ENCODE results near the gene GARNL3.

DNA sequence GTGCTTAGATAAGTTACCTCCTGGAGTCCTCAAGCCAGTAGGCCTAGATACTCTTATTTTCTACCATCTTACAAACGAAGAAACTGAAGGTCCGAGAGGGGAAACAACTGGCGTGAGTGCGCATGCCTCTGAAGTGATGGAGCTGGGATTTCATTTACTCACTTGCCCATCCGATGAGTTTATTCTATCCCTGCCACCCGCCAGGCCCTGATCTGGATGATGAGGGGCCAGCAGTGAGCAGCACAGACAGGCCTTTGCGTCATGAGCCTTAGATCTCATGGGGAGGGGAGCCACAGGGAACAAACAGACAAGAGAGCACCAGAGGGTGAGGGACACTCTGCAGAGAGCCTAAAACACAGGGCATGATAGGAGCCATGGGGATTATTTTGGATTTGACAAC is 98.3 kb downstream of the GARNL3 start:
- TF ChIP-seq, protein P1, sequence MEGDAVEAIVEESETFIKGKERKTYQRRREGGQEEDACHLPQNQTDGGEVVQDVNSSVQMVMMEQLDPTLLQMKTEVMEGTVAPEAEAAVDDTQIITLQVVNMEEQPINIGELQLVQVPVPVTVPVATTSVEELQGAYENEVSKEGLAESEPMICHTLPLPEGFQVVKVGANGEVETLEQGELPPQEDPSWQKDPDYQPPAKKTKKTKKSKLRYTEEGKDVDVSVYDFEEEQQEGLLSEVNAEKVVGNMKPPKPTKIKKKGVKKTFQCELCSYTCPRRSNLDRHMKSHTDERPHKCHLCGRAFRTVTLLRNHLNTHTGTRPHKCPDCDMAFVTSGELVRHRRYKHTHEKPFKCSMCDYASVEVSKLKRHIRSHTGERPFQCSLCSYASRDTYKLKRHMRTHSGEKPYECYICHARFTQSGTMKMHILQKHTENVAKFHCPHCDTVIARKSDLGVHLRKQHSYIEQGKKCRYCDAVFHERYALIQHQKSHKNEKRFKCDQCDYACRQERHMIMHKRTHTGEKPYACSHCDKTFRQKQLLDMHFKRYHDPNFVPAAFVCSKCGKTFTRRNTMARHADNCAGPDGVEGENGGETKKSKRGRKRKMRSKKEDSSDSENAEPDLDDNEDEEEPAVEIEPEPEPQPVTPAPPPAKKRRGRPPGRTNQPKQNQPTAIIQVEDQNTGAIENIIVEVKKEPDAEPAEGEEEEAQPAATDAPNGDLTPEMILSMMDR (IDR thresholded peaks at IDR 0.05; ENCODE audit: insufficient read depth, low read length): no peak
- TF ChIP-seq POLR2AphosphoS5 (IDR thresholded peaks at IDR 0.05; ENCODE audit: low read depth) (no peak), GABPA (IDR thresholded peaks at IDR 0.05; ENCODE audit: low read depth) (no peak)
- TF ChIP-seq, protein P2, sequence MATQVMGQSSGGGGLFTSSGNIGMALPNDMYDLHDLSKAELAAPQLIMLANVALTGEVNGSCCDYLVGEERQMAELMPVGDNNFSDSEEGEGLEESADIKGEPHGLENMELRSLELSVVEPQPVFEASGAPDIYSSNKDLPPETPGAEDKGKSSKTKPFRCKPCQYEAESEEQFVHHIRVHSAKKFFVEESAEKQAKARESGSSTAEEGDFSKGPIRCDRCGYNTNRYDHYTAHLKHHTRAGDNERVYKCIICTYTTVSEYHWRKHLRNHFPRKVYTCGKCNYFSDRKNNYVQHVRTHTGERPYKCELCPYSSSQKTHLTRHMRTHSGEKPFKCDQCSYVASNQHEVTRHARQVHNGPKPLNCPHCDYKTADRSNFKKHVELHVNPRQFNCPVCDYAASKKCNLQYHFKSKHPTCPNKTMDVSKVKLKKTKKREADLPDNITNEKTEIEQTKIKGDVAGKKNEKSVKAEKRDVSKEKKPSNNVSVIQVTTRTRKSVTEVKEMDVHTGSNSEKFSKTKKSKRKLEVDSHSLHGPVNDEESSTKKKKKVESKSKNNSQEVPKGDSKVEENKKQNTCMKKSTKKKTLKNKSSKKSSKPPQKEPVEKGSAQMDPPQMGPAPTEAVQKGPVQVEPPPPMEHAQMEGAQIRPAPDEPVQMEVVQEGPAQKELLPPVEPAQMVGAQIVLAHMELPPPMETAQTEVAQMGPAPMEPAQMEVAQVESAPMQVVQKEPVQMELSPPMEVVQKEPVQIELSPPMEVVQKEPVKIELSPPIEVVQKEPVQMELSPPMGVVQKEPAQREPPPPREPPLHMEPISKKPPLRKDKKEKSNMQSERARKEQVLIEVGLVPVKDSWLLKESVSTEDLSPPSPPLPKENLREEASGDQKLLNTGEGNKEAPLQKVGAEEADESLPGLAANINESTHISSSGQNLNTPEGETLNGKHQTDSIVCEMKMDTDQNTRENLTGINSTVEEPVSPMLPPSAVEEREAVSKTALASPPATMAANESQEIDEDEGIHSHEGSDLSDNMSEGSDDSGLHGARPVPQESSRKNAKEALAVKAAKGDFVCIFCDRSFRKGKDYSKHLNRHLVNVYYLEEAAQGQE (IDR thresholded peaks at IDR 0.05; ENCODE audit: insufficient replicate concordance, low read depth): no peak

Measured in HL-60 (cell line).